Choroid plexus epithelial cell (primary cell): ENCODE measurements around the gene RABGAP1L.

Experiments used
- DNase-seq: peaks from one replicate; pipeline ENCODE4 v3.0.0-alpha.2; 2010; ENCODE audit warnings: low read depth
- H3K4me3 ChIP-seq: 2 replicates; pipeline ENCODE4 v1.5.1; 2011; ENCODE audit warnings: low read depth, mild to moderate bottlenecking, control low read depth, low read length, moderate library complexity
- CTCF ChIP-seq: conservative IDR thresholded peaks from 2 replicates; pipeline ENCODE4 v1.5.1; 2011; ENCODE audit warnings: low read depth, mild to moderate bottlenecking, control low read depth, inconsistent platforms, low read length, moderate library complexity

Gene RABGAP1L

GRCh38 chr1:174164826-174165225 lies 5.5 kb downstream of the RABGAP1L start:
- no peak for DNase-seq
- H3K4me3 ChIP-seq, result no peak overlapping the region
- no peak for TF ChIP-seq CTCF

- DNase-seq, result no peak
Observed at GRCh38 chr1:174165471-174166137, 6.3 kb downstream of the RABGAP1L start.

GRCh38 chr1:174166530-174167264 lies 7.4 kb downstream of the RABGAP1L start:
- no peak for TF ChIP-seq CTCF
- DNase-seq, result no peak

More at GRCh38 chr1:174165471-174166137, 6.3 kb downstream of the RABGAP1L start:
- H3K4me3 ChIP-seq, result no peak overlapping the region
- no peak for TF ChIP-seq CTCF

GRCh38 chr1:174167265-174167803 lies 8.0 kb downstream of the RABGAP1L start:
- no peak for TF ChIP-seq CTCF
- no peak for DNase-seq
- H3K4me3 ChIP-seq, result no peak overlapping the region

More at GRCh38 chr1:174166530-174167264, 7.4 kb downstream of the RABGAP1L start:
- H3K4me3 ChIP-seq, result no peak overlapping the region

- no peak for TF ChIP-seq CTCF
- DNase-seq, result no peak
Observed at GRCh38 chr1:174169342-174169741, 10.0 kb downstream of the RABGAP1L start.

GRCh38 chr1:174171073-174171472 lies 11.8 kb downstream of the RABGAP1L start:
- no peak for TF ChIP-seq CTCF
- H3K4me3 ChIP-seq, result no peak overlapping the region

More at GRCh38 chr1:174169342-174169741, 10.0 kb downstream of the RABGAP1L start:
- no peak overlapping the region for H3K4me3 ChIP-seq

More at GRCh38 chr1:174171073-174171472, 11.8 kb downstream of the RABGAP1L start:
- DNase-seq, result no peak
